Suppressor macrophage treated with lipopolysaccharide for 1 hour (primary cell): ENCODE measurements around the gene ZC3H15.

Experiments used
- DNase-seq, 3 donors: peaks; one replicate each; pipeline ENCODE4 v3.0.0-alpha.2; 2020 to 2022

The ZC3H15 gene

GRCh38 chr2:186544255-186544675, 58.2 kb downstream of the ZC3H15 start:
- DNase-seq: peak; percentile 78 to 93 (median 89)

- DNase-seq: no peak
These were observed 60.8 kb downstream of the ZC3H15 start for GRCh38 chr2:186546846-186547245.

- DNase-seq: no peak
These were observed 65.4 kb downstream of the ZC3H15 start for GRCh38 chr2:186551323-186552050.

- DNase-seq: peak; percentile 14 to 68 (median 52)
These were observed 68.4 kb downstream of the ZC3H15 start for GRCh38 chr2:186554429-186554828.

- peak; percentile 51 to 68 (median 67) for DNase-seq
These were observed 69.0 kb downstream of the ZC3H15 start for GRCh38 chr2:186554850-186555671.

GRCh38 chr2:186558512-186559276, 72.6 kb downstream of the ZC3H15 start:
- DNase-seq: no peak
